ENCODE data around the gene WDR47. TPM values are rescaled to one million over a fixed set of nuclear protein-coding genes. Genes with fewer than 3 reads are reported as not detected.
"Not testable (repeated sequence)": the region's sequence is repeated elsewhere in the genome, so short reads cannot be mapped to it uniquely, and the experiment has no call there.

WDR47 gene
- total RNA-seq, 1 donor from 2014 or later: 30.6 TPM

- H3K4me3 Mint-ChIP-seq (ENCODE audit: unreplicated experiment): no peak overlapping the region
- H3K27me3 Mint-ChIP-seq (ENCODE audit: low read depth): no peaks in the 10 kb centered on the region
- TF ChIP-seq, protein P1, sequence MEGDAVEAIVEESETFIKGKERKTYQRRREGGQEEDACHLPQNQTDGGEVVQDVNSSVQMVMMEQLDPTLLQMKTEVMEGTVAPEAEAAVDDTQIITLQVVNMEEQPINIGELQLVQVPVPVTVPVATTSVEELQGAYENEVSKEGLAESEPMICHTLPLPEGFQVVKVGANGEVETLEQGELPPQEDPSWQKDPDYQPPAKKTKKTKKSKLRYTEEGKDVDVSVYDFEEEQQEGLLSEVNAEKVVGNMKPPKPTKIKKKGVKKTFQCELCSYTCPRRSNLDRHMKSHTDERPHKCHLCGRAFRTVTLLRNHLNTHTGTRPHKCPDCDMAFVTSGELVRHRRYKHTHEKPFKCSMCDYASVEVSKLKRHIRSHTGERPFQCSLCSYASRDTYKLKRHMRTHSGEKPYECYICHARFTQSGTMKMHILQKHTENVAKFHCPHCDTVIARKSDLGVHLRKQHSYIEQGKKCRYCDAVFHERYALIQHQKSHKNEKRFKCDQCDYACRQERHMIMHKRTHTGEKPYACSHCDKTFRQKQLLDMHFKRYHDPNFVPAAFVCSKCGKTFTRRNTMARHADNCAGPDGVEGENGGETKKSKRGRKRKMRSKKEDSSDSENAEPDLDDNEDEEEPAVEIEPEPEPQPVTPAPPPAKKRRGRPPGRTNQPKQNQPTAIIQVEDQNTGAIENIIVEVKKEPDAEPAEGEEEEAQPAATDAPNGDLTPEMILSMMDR (IDR thresholded peaks at IDR 0.05): no peak
- H3K9me3 Mint-ChIP-seq (ENCODE audit: low read depth): no peaks in the 10 kb centered on the region
- H3K4me1 Mint-ChIP-seq (ENCODE audit: low read depth): no peaks in the 10 kb centered on the region
- H3K27ac Mint-ChIP-seq (ENCODE audit: unreplicated experiment): no peak overlapping the region
- no peak for DNase-seq (ENCODE audit: low spot score)
- peaks cover 8% of the 10 kb centered on the region for H3K36me3 Mint-ChIP-seq (ENCODE audit: low read depth)
Observed at GRCh38 chr1:109061183-109061582, 19.3 kb upstream of the WDR47 start.

- Mint-ChIP-seq H3K27me3 (ENCODE audit: low read depth) (no peaks in the 10 kb centered on the region), H3K4me3 (ENCODE audit: unreplicated experiment) (no peak overlapping the region), H3K36me3 (ENCODE audit: low read depth) (peaks cover 7% of the 10 kb centered on the region), H3K9me3 (ENCODE audit: low read depth) (no peaks in the 10 kb centered on the region), H3K27ac (ENCODE audit: unreplicated experiment) (no peak overlapping the region), H3K4me1 (ENCODE audit: low read depth) (no peaks in the 10 kb centered on the region)
- TF ChIP-seq, protein P1 (IDR thresholded peaks at IDR 0.05): no peak
- DNase-seq (ENCODE audit: low spot score): no peak
Observed at GRCh38 chr1:109060707-109061106, 18.8 kb upstream of the WDR47 start.

- Mint-ChIP-seq H3K4me1 (ENCODE audit: low read depth) (no peaks in the 10 kb centered on the region), H3K4me3 (ENCODE audit: unreplicated experiment) (no peak overlapping the region), H3K27ac (ENCODE audit: unreplicated experiment) (no peak overlapping the region), H3K27me3 (ENCODE audit: low read depth) (no peaks in the 10 kb centered on the region), H3K36me3 (ENCODE audit: low read depth) (peaks cover 1% of the 10 kb centered on the region), H3K9me3 (ENCODE audit: low read depth) (no peaks in the 10 kb centered on the region)
- no peak for DNase-seq (ENCODE audit: low spot score)
- TF ChIP-seq, protein P1 (IDR thresholded peaks at IDR 0.05): no peak
Observed at GRCh38 chr1:109059026-109059425, 17.1 kb upstream of the WDR47 start.

GRCh38 chr1:109056064-109056463 lies 14.2 kb upstream of the WDR47 start:
- no peak overlapping the region for H3K4me3 Mint-ChIP-seq (ENCODE audit: unreplicated experiment)
- H3K9me3 Mint-ChIP-seq (ENCODE audit: low read depth): no peaks in the 10 kb centered on the region
- H3K36me3 Mint-ChIP-seq (ENCODE audit: low read depth): no peaks in the 10 kb centered on the region
- no peak for DNase-seq (ENCODE audit: low spot score)
- H3K27me3 Mint-ChIP-seq (ENCODE audit: low read depth): no peaks in the 10 kb centered on the region
- no peak overlapping the region for H3K27ac Mint-ChIP-seq (ENCODE audit: unreplicated experiment)
- TF ChIP-seq, protein P1 (IDR thresholded peaks at IDR 0.05): no peak
- H3K4me1 Mint-ChIP-seq (ENCODE audit: low read depth): no peaks in the 10 kb centered on the region

- H3K36me3 Mint-ChIP-seq (ENCODE audit: low read depth); H3K4me3 Mint-ChIP-seq (ENCODE audit: unreplicated experiment); DNase-seq (ENCODE audit: low spot score); H3K9me3 Mint-ChIP-seq (ENCODE audit: low read depth); H3K4me1 Mint-ChIP-seq (ENCODE audit: low read depth); H3K27ac Mint-ChIP-seq (ENCODE audit: unreplicated experiment); H3K27me3 Mint-ChIP-seq (ENCODE audit: low read depth): not testable (repeated sequence)
Observed at GRCh38 chr1:109052145-109052544, 10.2 kb upstream of the WDR47 start.

DNA sequence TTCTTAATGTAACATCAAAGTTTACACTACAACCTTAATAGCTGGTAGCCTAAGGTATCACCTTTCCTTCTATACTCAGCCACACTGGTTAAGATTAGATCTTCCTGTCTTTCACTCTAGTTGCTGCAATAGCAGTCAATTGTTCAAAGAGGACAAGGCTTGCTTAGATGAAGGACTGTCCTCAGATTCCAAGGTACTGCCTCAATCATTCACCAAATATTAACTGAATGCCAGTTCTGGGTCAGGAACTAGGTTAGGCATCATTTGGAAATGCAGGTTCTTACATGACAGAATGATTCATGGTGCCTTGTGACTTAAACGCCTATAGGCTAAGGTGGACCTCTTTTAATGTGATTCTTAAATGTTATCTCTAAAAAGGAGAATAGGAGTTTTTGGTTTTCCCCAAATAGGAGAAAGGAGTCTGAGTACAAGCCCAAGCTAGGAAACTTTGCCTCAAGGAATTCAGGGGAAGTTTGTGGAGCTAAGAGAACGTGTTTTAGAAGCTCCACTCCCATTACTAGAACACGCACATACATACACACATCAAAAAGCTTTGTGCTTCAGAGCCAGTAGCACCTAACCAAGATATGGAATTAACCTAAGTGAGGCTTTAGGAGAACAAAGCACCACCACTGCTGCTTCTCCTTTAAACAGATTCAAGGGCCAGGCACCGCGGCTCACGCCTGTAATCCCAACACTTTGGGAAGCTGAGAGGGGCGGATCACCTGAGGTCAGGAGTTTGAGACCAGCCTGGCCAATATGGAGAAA lies 8.5 kb upstream of the WDR47 start:
- TF ChIP-seq, protein P1 (IDR thresholded peaks at IDR 0.05): no peak
- Mint-ChIP-seq H3K27ac (ENCODE audit: unreplicated experiment) (no peak overlapping the region), H3K9me3 (ENCODE audit: low read depth) (no peaks in the 10 kb centered on the region), H3K4me3 (ENCODE audit: unreplicated experiment) (no peak overlapping the region), H3K27me3 (ENCODE audit: low read depth) (no peaks in the 10 kb centered on the region), H3K36me3 (ENCODE audit: low read depth) (no peaks in the 10 kb centered on the region), H3K4me1 (ENCODE audit: low read depth) (no peaks in the 10 kb centered on the region)
- DNase-seq (ENCODE audit: low spot score): no peak
